ENCODE measurements around the gene CAMSAP1. TPM values are rescaled to one million over a fixed set of nuclear protein-coding genes. Genes with fewer than 3 reads are reported as not detected.

Gene CAMSAP1
- total and polyA plus RNA-seq, 9 of the 15 experiments (the other 6 are each of a cell fraction or from before 2014, with no cell fraction given), result 1.5 to 28.8 (median 14.3) TPM

GRCh38 chr9:135847833-135848232, 59.5 kb downstream of the CAMSAP1 start:
- ATAC-seq (no peak), DNase-seq (ENCODE audit: extremely low read depth in 1 of 4, low spot score in 3 of 4) (no peak), FAIRE-seq (no peak)
- Histone ChIP-seq H3K27me3 (ENCODE audit: control insufficient read depth in 2 of 2, insufficient read depth in 2 of 2, low read length in 2 of 2) (no peaks in the 10 kb centered on the region), H3K79me2 (ENCODE audit: control insufficient read depth, insufficient read depth, low read length) (peaks cover 3% of the 10 kb centered on the region), H3K4me2 (ENCODE audit: insufficient read depth, low read length) (no peak overlapping the region), H3K36me3 (ENCODE audit: control insufficient read depth, insufficient read depth, low read length) (peaks cover 38% of the 10 kb centered on the region; the same call in 2 of the 3 replicates), H2AFZ (ENCODE audit: low read depth, low read length) (no peak overlapping the region), H3K4me3 (no peak overlapping the region), H4K20me1 (replicated peaks; ENCODE audit: control insufficient read depth, insufficient read depth, low read length) (peaks cover 8% of the 10 kb centered on the region), H3K9me1 (ENCODE audit: control insufficient read depth, insufficient read depth, low read length) (no peaks in the 10 kb centered on the region), H3K9me3 (replicated peaks; ENCODE audit: control insufficient read depth, insufficient read depth, low read depth, low read length) (no peaks in the 10 kb centered on the region), H3K9ac (ENCODE audit: insufficient read depth in 1 of 2, low read depth in 2 of 2, low read length in 2 of 2) (no peak overlapping the region), H3K4me1 (replicated peaks in 1 of 2; ENCODE audit: control insufficient read depth in 2 of 2, insufficient read depth in 2 of 2, low read length in 2 of 2) (peaks cover 4% of the 10 kb centered on the region in 2 experiments; a peak in 4 of 5 replicates), H3K27ac (ENCODE audit: extremely low read depth, low read depth, low read length) (no peak overlapping the region)
- in situ Hi-C loops (cut with MboI), result no loop called here
- WGBS (ENCODE audit: insufficient coverage, low coverage, missing lambda C conversion rate), result 64% methylated on average over 1 of the region's 1 CpG
- no TSS peak for BruUV-seq (replicated peaks)
- POLR2A ChIA-PET, result no interaction called here
- CTCF ChIA-PET (ENCODE audit: low intra/inter-chr PET ratio), result no interaction called here
- intact Hi-C loops (cut with micrococcal nuclease), result no loop called here
- no peak for TF ChIP-seq SFPQ (IDR thresholded peaks at IDR 0.05; ENCODE audit: low read depth, low read length)
- no peak for TF ChIP-seq SIRT6 (IDR thresholded peaks at IDR 0.05; ENCODE audit: low read depth, low read length)
- TF ChIP-seq E2F8 (IDR thresholded peaks at IDR 0.05; ENCODE audit: low read depth, partially characterized antibody), result no peak
- TF ChIP-seq SLC30A9 (CRISPR knock-in tag; IDR thresholded peaks at IDR 0.05), result no peak
- TF ChIP-seq NRF1 (conservative IDR thresholded peaks at IDR 0.05 in 1 of 2, IDR thresholded peaks at IDR 0.05 in 1 of 2), result no peak
- no peak for TF ChIP-seq MECOM (CRISPR knock-in tag; IDR thresholded peaks at IDR 0.05)
- no peak for TF ChIP-seq ZC3H11A (IDR thresholded peaks at IDR 0.05; ENCODE audit: low read depth, low read length)
- no peak for TF ChIP-seq TRIM24 (IDR thresholded peaks at IDR 0.05)
- no peak for TF ChIP-seq ZFX (CRISPR knock-in tag; IDR thresholded peaks at IDR 0.05)
- no peak for TF ChIP-seq HDAC3 (IDR thresholded peaks at IDR 0.05; ENCODE audit: borderline replicate concordance, partially characterized antibody)
